Pancreas (tissue), 10 donors: Measurements from ENCODE around the gene PLOD2. TPM values are rescaled to one million over a fixed set of nuclear protein-coding genes. Genes with fewer than 3 reads are reported as not detected.
A peak's percentile ranks its signal among the peaks of the same experiment; 100 is the strongest.

Experiments
- ATAC-seq, 4 donors: fragments of 200-7000 bp; cut with Tn5 transposase; one replicate each; pipeline versions ENCODE4 v1.8.0 to v1.9.1; 2020; ENCODE audit warnings: mild to moderate bottlenecking in 4 of 4, moderate library complexity in 4 of 4
- DNase-seq, 6 donors: peaks; one replicate each; pipeline ENCODE4 v3.0.0-alpha.2; 2020
- FAIRE-seq: peaks from 2 replicates; lab custom pipeline; 2012; peaks lifted over from hg19 to GRCh38; lab: Jason Lieb, UNC
- H3K27ac ChIP-seq, 4 donors: fragments of 200-600 bp; sonication (generic); 1 replicate in 3 of 4; 2 replicates in 1 of 4; pipeline versions ENCODE4 v1.5.0 to v1.8.0; 2020
- H3K27me3 ChIP-seq, 4 donors: fragments of 200-600 bp; one replicate each; pipeline ENCODE4 v1.8.0; 2021
- H3K36me3 ChIP-seq, 3 donors: fragments of 200-600 bp; sonication (generic) in 1 of 3; one replicate each; pipeline versions ENCODE4 v1.5.0 to v1.8.0; 2020 to 2021
- H3K4me1 ChIP-seq, 3 donors: fragments of 200-600 bp; one replicate each; pipeline ENCODE4 v1.8.0; 2021
- H3K4me3 ChIP-seq, 4 donors: fragments of 200-600 bp; sonication (generic) in 2 of 4; one replicate each; pipeline versions ENCODE4 v1.5.0 to v1.8.0; 2020 to 2021
- H3K9me3 ChIP-seq, 4 donors: fragments of 200-600 bp; one replicate each; pipeline ENCODE4 v1.8.0; 2021
- WGBS, 2 donors: extraction: QIAGEN DNeasy Blood & Tissue Kit; methylation state at CpG; one replicate each; pipeline ENCODE4 v1.1.7; 2013; 5-methylcytosine and 5-hydroxymethylcytosine counted together
- intact Hi-C, 3 donors: fragments of 100-400 bp; cut with DNase I; formaldehyde crosslinking; loops; one replicate each; pipeline versions ENCODE4 v1.11.1 to v1.14.2; 2022
- polyA plus RNA-seq, 2 donors: library from polyadenylated mRNA; stranded (reverse); fragments of 200-250 nt; gene quantifications; one replicate each; pipeline ENCODE4 v1.2.3, GENCODE V29; 2013
- total RNA-seq, 6 donors: library from RNA; stranded (reverse); fragmentation: NEBNext Ultra II Directional in 4 of 6; extraction: Animal tissue kit (Norgen Biotek cat#: 25700) in 4 of 6; gene quantifications; one replicate each; pipeline versions ENCODE4 v1.2.1 to v1.2.4, GENCODE V29; 2021 to 2023
- TF ChIP-seq, protein P1 (sequence below), 4 donors: fragments of 200-600 bp; sonication (generic) in 3 of 4; IDR thresholded peaks; one replicate each; pipeline versions ENCODE4 v1.5.0 to v1.8.0; 2021; ENCODE audit warnings: antibody characterized with exemption in 4 of 4
- donor health status: healthy with polysubstance abuse.
- donor health status: DM: no; HTN: no; CAD: no; lungs with moderate emphysema.
- donor health status: DM: no; HTN: no; CAD: no.
- donor health status: control.
- donor health status: control.
- donor health status: Bipolar disorder and iron deficiency.
- donor health status: DM: yes; HTN: yes; CAD: no.
- donor health status: DM: no; HTN: no; CAD: no.
- donor health status: DM: no; HTN: no; CAD: no.
- donor health status: DM: yes; HTN: yes; CAD: no.

The PLOD2 gene
- total and polyA plus RNA-seq, 8 donors = 12.7 to 44.7 (median 18.8) TPM

GRCh38 chr3:146133441-146133840, 27.5 kb downstream of the PLOD2 start:
- no peaks in the 10 kb centered on the region for H3K9me3 ChIP-seq
- H3K4me1 ChIP-seq = peaks cover 5 to 9% (median 7%) of the 10 kb centered on the region in 3 donors
- intact Hi-C loops = no loop called here
- TF ChIP-seq, protein P1, sequence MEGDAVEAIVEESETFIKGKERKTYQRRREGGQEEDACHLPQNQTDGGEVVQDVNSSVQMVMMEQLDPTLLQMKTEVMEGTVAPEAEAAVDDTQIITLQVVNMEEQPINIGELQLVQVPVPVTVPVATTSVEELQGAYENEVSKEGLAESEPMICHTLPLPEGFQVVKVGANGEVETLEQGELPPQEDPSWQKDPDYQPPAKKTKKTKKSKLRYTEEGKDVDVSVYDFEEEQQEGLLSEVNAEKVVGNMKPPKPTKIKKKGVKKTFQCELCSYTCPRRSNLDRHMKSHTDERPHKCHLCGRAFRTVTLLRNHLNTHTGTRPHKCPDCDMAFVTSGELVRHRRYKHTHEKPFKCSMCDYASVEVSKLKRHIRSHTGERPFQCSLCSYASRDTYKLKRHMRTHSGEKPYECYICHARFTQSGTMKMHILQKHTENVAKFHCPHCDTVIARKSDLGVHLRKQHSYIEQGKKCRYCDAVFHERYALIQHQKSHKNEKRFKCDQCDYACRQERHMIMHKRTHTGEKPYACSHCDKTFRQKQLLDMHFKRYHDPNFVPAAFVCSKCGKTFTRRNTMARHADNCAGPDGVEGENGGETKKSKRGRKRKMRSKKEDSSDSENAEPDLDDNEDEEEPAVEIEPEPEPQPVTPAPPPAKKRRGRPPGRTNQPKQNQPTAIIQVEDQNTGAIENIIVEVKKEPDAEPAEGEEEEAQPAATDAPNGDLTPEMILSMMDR (IDR thresholded peaks at IDR 0.05) = no peak
- WGBS, 2 donors = 93 to 95% methylated on average over 2 of the region's 2 CpGs
- peak in 2 of 4 donors; percentile 9 to 26 for ATAC-seq
- no peak overlapping the region for H3K27ac ChIP-seq
- H3K27me3 ChIP-seq = no peaks in the 10 kb centered on the region
- no peak overlapping the region for H3K4me3 ChIP-seq
- DNase-seq = no peak
- no peak for FAIRE-seq
- no peaks in the 10 kb centered on the region for H3K36me3 ChIP-seq

- Histone ChIP-seq H3K9me3 (no peaks in the 10 kb centered on the region), H3K27ac (no peak overlapping the region), H3K4me1 (peaks cover 5 to 9% (median 7%) of the 10 kb centered on the region in 3 donors), H3K4me3 (no peak overlapping the region), H3K36me3 (no peaks in the 10 kb centered on the region), H3K27me3 (no peaks in the 10 kb centered on the region)
- ATAC-seq = peak in 1 of 4 donors; percentile 36
- FAIRE-seq = no peak
- WGBS, 2 donors = 86 to 95% methylated on average over 5 of the region's 5 CpGs
- DNase-seq = no peak
- intact Hi-C loops = no loop called here
- TF ChIP-seq, protein P1 (IDR thresholded peaks at IDR 0.05) = no peak
Measured at GRCh38 chr3:146131616-146132410, 29.2 kb downstream of the PLOD2 start.

DNA sequence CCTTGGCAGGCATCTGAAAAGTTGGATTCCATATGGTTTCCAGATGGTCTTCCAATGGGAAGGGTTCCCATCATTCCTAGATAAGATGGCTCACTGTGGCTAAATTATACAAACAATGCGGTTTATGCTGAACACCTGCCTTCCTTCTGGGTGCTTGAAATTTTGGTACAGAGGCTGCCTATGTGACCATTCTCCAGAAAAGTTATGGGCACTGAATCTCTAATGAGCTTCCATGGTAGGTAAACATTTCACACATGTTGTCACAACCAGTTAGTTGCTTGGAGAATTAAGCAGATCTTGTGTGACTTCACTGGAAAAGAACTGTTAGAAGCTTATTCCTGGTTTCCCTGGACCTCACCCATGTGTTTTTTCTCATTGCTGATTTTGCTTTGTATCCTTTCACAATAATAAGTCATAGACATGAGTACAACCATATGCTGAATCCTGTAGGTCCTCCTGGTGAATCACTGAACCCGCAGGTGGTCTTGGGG, 30.1 kb downstream of the PLOD2 start:
- H3K36me3 ChIP-seq = no peaks in the 10 kb centered on the region
- DNase-seq (no peak), FAIRE-seq (no peak), ATAC-seq (no peak)
- intact Hi-C loops = no loop called here
- no peak overlapping the region for H3K27ac ChIP-seq
- TF ChIP-seq, protein P1 (IDR thresholded peaks at IDR 0.05) = no peak
- no peak overlapping the region for H3K4me3 ChIP-seq
- H3K27me3 ChIP-seq = no peaks in the 10 kb centered on the region
- H3K4me1 ChIP-seq = peaks cover 5 to 13% (median 9%) of the 10 kb centered on the region in 3 donors
- WGBS, 2 donors = 77 to 79% methylated on average over 2 of the region's 2 CpGs
- H3K9me3 ChIP-seq = no peaks in the 10 kb centered on the region

DNA sequence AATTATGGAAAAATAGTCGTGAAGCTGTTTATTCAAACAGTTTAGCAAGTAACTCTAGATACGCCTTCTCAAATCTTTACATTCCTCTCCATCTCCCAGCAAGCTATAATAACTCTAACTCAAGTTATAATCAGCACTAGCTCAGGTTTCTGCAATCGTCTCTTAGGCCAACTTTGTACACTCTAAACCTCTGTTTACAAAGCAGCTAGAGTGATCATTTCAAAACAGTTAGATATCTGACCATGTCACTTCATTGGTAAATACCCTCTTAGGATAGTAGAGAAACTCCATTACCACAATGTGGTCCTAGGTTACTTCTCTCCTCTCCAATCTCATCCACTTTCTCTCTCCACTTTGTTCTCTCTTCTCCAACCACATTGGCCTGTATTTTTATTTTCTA, 31.2 kb downstream of the PLOD2 start:
- Histone ChIP-seq H3K4me3 (no peak overlapping the region), H3K9me3 (no peaks in the 10 kb centered on the region), H3K4me1 (peaks cover 5 to 20% (median 19%) of the 10 kb centered on the region in 3 donors), H3K27me3 (no peaks in the 10 kb centered on the region), H3K36me3 (no peaks in the 10 kb centered on the region), H3K27ac (no peak overlapping the region)
- FAIRE-seq (no peak), ATAC-seq (no peak), DNase-seq (no peak)
- TF ChIP-seq, protein P1 (IDR thresholded peaks at IDR 0.05) = no peak
- 68 to 69% methylated on average over 3 of the region's 3 CpGs for WGBS, 2 donors
- intact Hi-C loops = no loop called here

DNA sequence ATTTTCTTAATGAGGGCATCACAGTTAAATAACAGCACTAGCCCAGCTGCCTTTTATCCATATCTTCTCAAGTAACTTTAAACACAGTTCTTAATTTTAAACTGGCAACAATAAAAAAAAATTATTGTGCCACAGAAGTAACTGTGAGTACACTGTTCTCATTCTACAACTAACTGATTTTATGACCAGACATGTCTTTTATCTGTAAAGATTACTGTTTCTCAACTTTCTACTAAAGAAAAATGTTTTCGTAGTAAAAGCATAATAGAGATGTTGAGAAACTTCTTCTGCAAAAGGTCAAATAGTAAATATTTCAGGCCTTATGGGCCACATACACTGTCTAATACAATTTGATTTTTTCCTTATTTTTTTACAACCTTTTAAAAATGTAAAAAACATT, 32.0 kb downstream of the PLOD2 start:
- TF ChIP-seq, protein P1 (IDR thresholded peaks at IDR 0.05) = no peak
- Histone ChIP-seq H3K4me1 (peaks cover under 1 to 23% (median 21%) of the 10 kb centered on the region in 3 donors), H3K4me3 (no peak overlapping the region), H3K9me3 (no peaks in the 10 kb centered on the region), H3K36me3 (no peaks in the 10 kb centered on the region), H3K27me3 (no peaks in the 10 kb centered on the region), H3K27ac (no peak overlapping the region)
- no peak for DNase-seq
- ATAC-seq = no peak
- intact Hi-C loops = no loop called here
- WGBS, 2 donors = 79 to 87% methylated on average over 1 of the region's 1 CpG
- FAIRE-seq = no peak
